Loucy (cell line): Measurements from ENCODE around the gene NDUFS1.
"Not testable (repeated sequence)": the region's sequence is repeated elsewhere in the genome, so short reads cannot be mapped to it uniquely, and the experiment has no call there.

Experiments used
- H2AFZ ChIP-seq: fragments of 200-600 bp; sonication (generic); 2 replicates; pipeline ENCODE4 v1.6.0; 2016; ENCODE audit warnings: antibody characterized with exemption, mild to moderate bottlenecking, low read length, moderate library complexity
- H3F3A ChIP-seq: fragments of 200-600 bp; 2 replicates; pipeline ENCODE4 v1.6.0; 2016; ENCODE audit warnings: antibody characterized with exemption, low read depth, mild to moderate bottlenecking
- H3K27me3 ChIP-seq: fragments of 200-600 bp; sonication (generic); 2 replicates; pipeline ENCODE4 v1.6.1; 2014; ENCODE audit warnings: low read length, mild to moderate bottlenecking; ENCODE audit not compliant: insufficient read depth, poor library complexity, severe bottlenecking
- H3K36me3 ChIP-seq: fragments of 200-600 bp; sonication (generic); 2 replicates; pipeline ENCODE4 v1.6.1; 2016; ENCODE audit warnings: low read length; ENCODE audit not compliant: insufficient read depth
- H3K4me1 ChIP-seq: fragments of 200-600 bp; sonication (generic); 2 replicates; pipeline ENCODE4 v1.5.1; 2014; ENCODE audit warnings: low read length, mild to moderate bottlenecking; ENCODE audit not compliant: insufficient read depth, poor library complexity, severe bottlenecking
- H3K4me2 ChIP-seq: fragments of 200-600 bp; sonication (generic); 2 replicates; pipeline ENCODE4 v1.6.0; 2014; ENCODE audit warnings: antibody characterized with exemption, low read length, low read depth, mild to moderate bottlenecking; ENCODE audit not compliant: poor library complexity, severe bottlenecking
- H3K4me3 ChIP-seq: fragments of 200-600 bp; sonication (generic); 2 replicates; pipeline ENCODE4 v1.5.1; 2014; ENCODE audit warnings: low read length, mild to moderate bottlenecking, mixed read lengths; ENCODE audit not compliant: poor library complexity, severe bottlenecking
- H3K79me2 ChIP-seq: fragments of 200-600 bp; sonication (generic); 2 replicates; pipeline ENCODE4 v1.6.1; 2014; ENCODE audit warnings: low read length; ENCODE audit not compliant: insufficient read depth
- H3K9ac ChIP-seq: fragments of 200-600 bp; sonication (generic); 2 replicates; pipeline ENCODE4 v1.6.0; 2014; ENCODE audit warnings: mild to moderate bottlenecking, low read depth, low read length, moderate library complexity; ENCODE audit not compliant: poor library complexity, severe bottlenecking
- H3K9me2 ChIP-seq: fragments of 200-600 bp; sonication (generic); replicated peaks from 2 replicates; pipeline ENCODE4 v1.6.1; 2016; ENCODE audit warnings: low read depth, low read length, mixed read lengths
- H3K9me3 ChIP-seq: fragments of 200-600 bp; sonication (generic); 2 replicates; pipeline ENCODE4 v1.6.1; 2014; ENCODE audit warnings: mild to moderate bottlenecking, antibody characterized with exemption, low read length, low read depth; ENCODE audit not compliant: insufficient read depth
- H4K20me1 ChIP-seq: fragments of 200-600 bp; sonication (generic); 2 replicates; pipeline ENCODE4 v1.6.0; 2014; ENCODE audit warnings: antibody characterized with exemption, low read length, mild to moderate bottlenecking; ENCODE audit not compliant: insufficient read depth, poor library complexity, severe bottlenecking
- CTCF ChIP-seq: fragments of 200-600 bp; sonication (generic); conservative IDR thresholded peaks from 2 replicates; pipeline ENCODE4 v1.5.1; 2014; ENCODE audit warnings: mild to moderate bottlenecking, antibody characterized with exemption, low read length
- EZH2phosphoT487 ChIP-seq: fragments of 200-600 bp; IDR thresholded peaks from 2 replicates; pipeline ENCODE4 v1.6.1; 2018; ENCODE audit warnings: antibody characterized with exemption, mild to moderate bottlenecking, moderate library complexity, borderline replicate concordance

NDUFS1 gene

DNA sequence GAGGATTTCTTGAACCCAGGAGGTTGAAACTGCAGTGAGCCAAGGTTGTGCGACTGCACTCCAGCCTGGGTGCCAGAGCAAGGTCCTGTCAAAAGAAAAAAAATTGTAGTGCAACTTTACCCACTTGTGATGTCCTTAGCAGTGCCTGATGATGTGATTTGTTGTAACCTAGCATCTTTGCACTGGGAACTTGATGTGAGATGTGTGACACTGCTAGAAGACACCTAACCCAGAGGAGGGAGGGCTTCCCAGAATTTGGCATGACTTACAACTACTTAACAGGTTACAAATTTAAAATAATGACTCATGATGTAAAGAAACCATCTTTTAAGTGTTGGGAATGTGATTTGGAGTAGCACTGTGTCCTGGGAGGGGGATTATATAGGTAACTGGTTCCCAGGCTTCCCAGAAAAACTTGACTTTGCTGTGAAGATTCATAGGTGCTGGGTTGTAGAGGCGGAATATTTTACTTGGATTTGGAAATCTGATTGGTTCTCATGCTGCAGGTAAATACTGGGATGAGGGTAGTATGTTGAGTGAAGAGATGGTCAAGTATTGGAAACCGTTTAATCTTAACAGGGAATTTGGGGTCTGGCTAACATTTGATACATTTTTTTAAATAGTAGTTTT is 4.1 kb upstream of the NDUFS1 start:
- Histone ChIP-seq H3K9me3 (no peaks in the 10 kb centered on the region), H3K79me2 (peaks cover 58% of the 10 kb centered on the region), H3K4me1 (peaks cover 31% of the 10 kb centered on the region), H3K27me3 (no peaks in the 10 kb centered on the region), H4K20me1 (peaks cover 45% of the 10 kb centered on the region), H3K9ac (peak overlapping the region; percentile 24), H3K36me3 (peaks cover 28% of the 10 kb centered on the region; the same call in 1 of the 2 replicates), H3K9me2 (no peaks in the 10 kb centered on the region), H3K4me2 (peak overlapping the region; percentile 95), H3K4me3 (peak overlapping the region; percentile 93), H3F3A (no peaks in the 10 kb centered on the region), H2AFZ (no peak overlapping the region)
- TF ChIP-seq CTCF (no peak), EZH2phosphoT487 (no peak)

GRCh38 chr2:206162401-206162800 is 3.2 kb upstream of the NDUFS1 start:
- H3K9me2 ChIP-seq, H2AFZ ChIP-seq, H3F3A ChIP-seq, H3K9me3 ChIP-seq, H3K27me3 ChIP-seq: not testable (repeated sequence)
- peaks cover 28% of the 10 kb centered on the region; the same call in 1 of the 2 replicates for H3K36me3 ChIP-seq
- H3K4me2 ChIP-seq = peak overlapping the region; percentile 95
- H3K4me3 ChIP-seq = peak overlapping the region; percentile 93
- H4K20me1 ChIP-seq = peaks cover 52% of the 10 kb centered on the region
- peak overlapping the region; percentile 96 for H3K9ac ChIP-seq
- peaks cover 68% of the 10 kb centered on the region for H3K79me2 ChIP-seq
- H3K4me1 ChIP-seq = peaks cover 38% of the 10 kb centered on the region

- H3K79me2 ChIP-seq = peaks cover 84% of the 10 kb centered on the region
- H3K4me1 ChIP-seq = peaks cover 41% of the 10 kb centered on the region
- no peaks in the 10 kb centered on the region for H3K9me2 ChIP-seq
- peak overlapping the region; percentile 93 for H3K4me3 ChIP-seq
- H3K27me3 ChIP-seq = no peaks in the 10 kb centered on the region
- no peaks in the 10 kb centered on the region for H3F3A ChIP-seq
- H4K20me1 ChIP-seq = peaks cover 64% of the 10 kb centered on the region
- peak overlapping the region; percentile 95 for H3K4me2 ChIP-seq
- H3K9ac ChIP-seq = peak overlapping the region; percentile 96
- peaks cover 28% of the 10 kb centered on the region; the same call in 1 of the 2 replicates for H3K36me3 ChIP-seq
- TF ChIP-seq EZH2phosphoT487 (no peak), CTCF (no peak)
- H2AFZ ChIP-seq = no peak overlapping the region
- H3K9me3 ChIP-seq = no peaks in the 10 kb centered on the region
Observed at GRCh38 chr2:206160807-206161179, 1.5 kb upstream of the NDUFS1 start.
